Activated T-cell treated with anti-CD3 and anti-CD28 coated beads, Interleukin-2, amount 50 U/mL, for 24 hours (primary cell): ENCODE data around the gene PBX1.

ENCODE experiments used
- DNase-seq: peaks from one replicate; pipeline ENCODE4 v3.0.0-alpha.2; 2020
- H3K27ac Mint-ChIP-seq: 2 replicates; pipeline ENCODE4 v1.8.0; 2020; ENCODE audit warnings: mild to moderate bottlenecking, mixed read lengths
- H3K27me3 Mint-ChIP-seq: 2 replicates; pipeline ENCODE4 v1.8.0; 2020; ENCODE audit warnings: mixed read lengths
- H3K36me3 Mint-ChIP-seq: 2 replicates; pipeline ENCODE4 v1.8.0; 2020; ENCODE audit warnings: low read depth, mixed read lengths
- H3K4me1 Mint-ChIP-seq: 2 replicates; pipeline ENCODE4 v1.8.0; 2020; ENCODE audit warnings: low read depth, mixed read lengths
- H3K4me3 Mint-ChIP-seq: 2 replicates; pipeline ENCODE4 v1.8.0; 2020; ENCODE audit warnings: mild to moderate bottlenecking, moderate library complexity, mixed read lengths
- H3K9me3 Mint-ChIP-seq: 2 replicates; pipeline ENCODE4 v1.8.0; 2020; ENCODE audit warnings: mixed read lengths

Gene PBX1

GRCh38 chr1:164560121-164560541, 1.1 kb downstream of the PBX1 start:
- H3K4me1 Mint-ChIP-seq = peaks cover 18% of the 10 kb centered on the region
- peak overlapping the region; percentile 72 for H3K4me3 Mint-ChIP-seq
- no peak for DNase-seq
- H3K9me3 Mint-ChIP-seq = no peaks in the 10 kb centered on the region
- peaks cover 38% of the 10 kb centered on the region for H3K27me3 Mint-ChIP-seq
- no peaks in the 10 kb centered on the region for H3K36me3 Mint-ChIP-seq
- no peak overlapping the region for H3K27ac Mint-ChIP-seq

DNA sequence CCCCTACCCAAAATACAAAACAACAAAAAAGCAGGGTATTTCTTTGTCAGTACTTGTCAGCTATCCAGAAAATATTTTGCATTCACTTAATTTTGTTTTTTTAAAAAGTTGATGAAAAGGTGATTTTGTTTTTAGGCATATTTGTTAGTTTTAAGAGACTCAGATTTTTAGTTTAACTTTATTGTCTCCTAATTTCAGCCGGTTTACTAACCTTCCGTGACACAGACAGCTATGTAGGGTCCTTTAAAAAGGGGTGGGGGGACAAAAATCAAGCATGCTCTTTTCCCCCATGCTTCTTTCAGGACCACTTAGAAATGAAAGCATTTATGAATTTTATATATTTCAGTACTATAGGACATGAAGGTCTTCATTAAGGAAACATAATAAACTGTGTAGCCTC, 1.6 kb downstream of the PBX1 start:
- Mint-ChIP-seq H3K27ac (no peak overlapping the region), H3K9me3 (no peaks in the 10 kb centered on the region), H3K4me3 (peak overlapping the region; percentile 51), H3K36me3 (no peaks in the 10 kb centered on the region), H3K4me1 (peaks cover 18% of the 10 kb centered on the region), H3K27me3 (peaks cover 38% of the 10 kb centered on the region)
- DNase-seq = no peak

DNA sequence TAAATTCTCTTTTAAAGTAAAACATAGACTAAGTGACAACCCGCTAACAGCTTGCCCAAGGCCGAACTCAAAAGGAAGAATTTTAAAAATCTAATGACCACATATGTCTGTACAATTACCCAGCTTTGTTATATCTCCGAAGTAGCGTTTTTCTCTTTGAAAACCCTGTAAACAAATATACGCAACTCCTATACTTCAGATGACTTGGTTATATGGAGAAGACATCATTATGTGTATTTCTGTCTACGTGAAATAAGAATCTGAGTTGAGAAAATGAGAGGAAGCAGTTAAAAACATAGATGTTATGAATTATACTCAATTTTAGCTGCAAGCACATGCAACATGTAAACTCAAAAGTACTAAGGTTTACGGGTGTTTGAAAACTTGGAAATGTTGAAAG, 2.0 kb downstream of the PBX1 start:
- no peaks in the 10 kb centered on the region for H3K36me3 Mint-ChIP-seq
- H3K27me3 Mint-ChIP-seq = peaks cover 38% of the 10 kb centered on the region
- no peak for DNase-seq
- H3K27ac Mint-ChIP-seq = no peak overlapping the region
- no peaks in the 10 kb centered on the region for H3K9me3 Mint-ChIP-seq
- no peak overlapping the region for H3K4me3 Mint-ChIP-seq
- peaks cover 18% of the 10 kb centered on the region for H3K4me1 Mint-ChIP-seq

DNA sequence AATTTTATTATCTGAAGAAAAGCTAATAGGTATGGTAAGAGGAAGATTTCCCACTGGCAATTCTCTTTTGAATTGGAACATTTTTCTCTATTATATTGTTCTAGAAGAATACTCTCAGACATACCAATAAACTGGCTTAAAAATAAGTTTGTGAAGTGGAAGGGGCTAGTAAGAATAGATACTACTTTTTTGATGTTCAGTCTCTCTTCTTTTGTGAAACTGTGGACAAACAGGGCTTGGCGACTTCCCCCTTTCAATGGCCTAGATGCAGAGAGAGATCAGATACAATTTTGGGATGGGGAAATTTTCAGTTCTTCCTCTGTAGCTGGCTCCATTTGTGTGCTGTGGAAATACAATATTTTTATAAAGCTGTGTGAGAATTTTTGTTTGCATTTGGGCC, 2.5 kb downstream of the PBX1 start:
- Mint-ChIP-seq H3K9me3 (no peaks in the 10 kb centered on the region), H3K36me3 (no peaks in the 10 kb centered on the region), H3K4me1 (peaks cover 18% of the 10 kb centered on the region), H3K27ac (no peak overlapping the region), H3K4me3 (no peak overlapping the region), H3K27me3 (peaks cover 37% of the 10 kb centered on the region)
- no peak for DNase-seq

- Mint-ChIP-seq H3K4me1 (peaks cover 18% of the 10 kb centered on the region), H3K36me3 (no peaks in the 10 kb centered on the region), H3K4me3 (no peak overlapping the region), H3K27ac (no peak overlapping the region), H3K9me3 (no peaks in the 10 kb centered on the region), H3K27me3 (peaks cover 35% of the 10 kb centered on the region)
- no peak for DNase-seq
These were observed 3.1 kb downstream of the PBX1 start for GRCh38 chr1:164562061-164562460.

- Mint-ChIP-seq H3K36me3 (no peaks in the 10 kb centered on the region), H3K27me3 (peaks cover 35% of the 10 kb centered on the region)
These were observed 3.5 kb downstream of the PBX1 start for GRCh38 chr1:164562511-164562910.

DNA sequence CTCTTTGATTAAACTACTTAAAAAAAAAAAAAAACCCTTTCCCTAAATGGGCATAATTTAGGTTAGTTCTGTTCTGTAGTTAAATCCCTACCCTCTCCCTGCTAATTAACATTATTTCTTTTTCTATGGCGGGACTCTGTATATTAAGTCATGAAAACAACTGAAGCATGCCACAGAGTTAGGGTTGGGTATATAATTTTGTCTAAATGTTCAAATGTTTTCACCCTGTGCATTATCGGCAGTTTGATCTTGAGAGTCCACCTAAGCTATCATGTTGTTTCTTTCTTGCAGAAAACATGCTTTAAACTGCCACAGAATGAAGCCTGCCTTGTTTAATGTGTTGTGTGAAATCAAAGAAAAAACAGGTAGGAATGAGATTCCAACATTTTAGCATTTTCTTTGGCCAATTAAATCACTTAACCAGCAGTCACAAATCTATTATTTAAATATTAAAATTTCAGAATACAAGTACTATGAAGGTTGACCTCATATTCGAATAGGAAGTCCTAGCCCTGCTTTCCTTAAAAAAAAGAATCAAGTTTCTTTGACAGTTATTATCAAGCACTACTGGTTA, 4.0 kb downstream of the PBX1 start:
- peaks cover 15% of the 10 kb centered on the region for H3K4me1 Mint-ChIP-seq
- DNase-seq = no peak
- peaks cover 31% of the 10 kb centered on the region for H3K27me3 Mint-ChIP-seq
- no peak overlapping the region for H3K27ac Mint-ChIP-seq
- no peak overlapping the region for H3K4me3 Mint-ChIP-seq
- no peaks in the 10 kb centered on the region for H3K36me3 Mint-ChIP-seq
- peaks cover 2% of the 10 kb centered on the region for H3K9me3 Mint-ChIP-seq

More at GRCh38 chr1:164562511-164562910, 3.5 kb downstream of the PBX1 start:
- H3K9me3 Mint-ChIP-seq = no peaks in the 10 kb centered on the region
- H3K4me3 Mint-ChIP-seq = no peak overlapping the region
- no peak for DNase-seq
- peaks cover 18% of the 10 kb centered on the region for H3K4me1 Mint-ChIP-seq
- no peak overlapping the region for H3K27ac Mint-ChIP-seq

DNA sequence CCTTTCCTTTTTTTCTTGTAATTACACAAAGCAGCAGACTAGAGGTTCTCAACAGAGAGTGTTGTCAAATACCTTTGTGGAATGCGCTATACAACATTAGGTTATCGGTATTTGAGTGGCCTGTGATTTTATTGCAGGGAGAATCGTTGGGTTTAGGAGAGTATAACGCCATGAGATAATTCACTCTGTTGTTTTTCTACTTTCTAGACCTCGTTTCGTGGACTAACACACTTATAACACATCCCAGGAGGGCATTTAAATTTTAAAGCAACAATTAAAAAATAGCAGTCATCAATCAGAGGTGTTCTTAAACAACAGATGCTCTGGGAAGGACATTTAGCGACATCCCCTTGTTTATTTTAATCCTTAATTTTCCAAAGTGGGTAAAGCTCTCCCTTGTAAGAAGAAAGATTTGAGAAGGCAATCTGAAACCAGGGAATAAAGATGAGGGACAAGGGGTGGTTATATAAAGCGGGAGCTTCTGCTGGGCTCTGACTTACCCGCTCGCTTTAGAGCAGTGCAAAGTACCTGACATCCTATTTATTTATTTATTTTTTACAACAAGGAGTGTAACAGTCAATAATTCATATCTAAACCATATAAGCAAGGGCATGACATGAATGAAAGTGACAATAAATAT, 4.9 kb downstream of the PBX1 start:
- Mint-ChIP-seq H3K4me1 (peaks cover 10% of the 10 kb centered on the region), H3K27me3 (peaks cover 27% of the 10 kb centered on the region), H3K27ac (no peak overlapping the region), H3K4me3 (no peak overlapping the region), H3K9me3 (peaks cover 2% of the 10 kb centered on the region), H3K36me3 (no peaks in the 10 kb centered on the region)
- DNase-seq = no peak

DNA sequence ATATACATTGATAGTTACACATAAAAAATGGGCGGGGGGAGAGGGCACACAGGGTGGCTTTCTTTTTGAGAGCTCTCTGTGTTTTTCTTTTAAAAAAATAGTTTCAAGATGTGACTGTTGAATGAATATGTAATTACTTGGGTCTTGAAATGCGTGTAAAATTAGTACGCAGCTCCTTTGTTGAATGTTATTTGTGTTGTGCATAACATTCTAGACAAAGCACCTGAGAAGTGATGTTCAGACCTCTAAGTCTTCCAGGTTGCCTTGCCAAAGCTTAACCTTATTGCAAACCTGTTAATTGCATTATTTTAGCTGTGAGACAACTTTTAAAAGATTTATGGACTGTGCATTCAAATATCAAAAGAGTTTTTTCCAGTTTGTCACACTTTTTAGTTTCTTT, 5.4 kb downstream of the PBX1 start:
- Mint-ChIP-seq H3K9me3 (peaks cover 2% of the 10 kb centered on the region), H3K4me3 (no peak overlapping the region), H3K27ac (no peak overlapping the region), H3K4me1 (peaks cover 10% of the 10 kb centered on the region), H3K36me3 (no peaks in the 10 kb centered on the region), H3K27me3 (peaks cover 27% of the 10 kb centered on the region)
- no peak for DNase-seq

DNA sequence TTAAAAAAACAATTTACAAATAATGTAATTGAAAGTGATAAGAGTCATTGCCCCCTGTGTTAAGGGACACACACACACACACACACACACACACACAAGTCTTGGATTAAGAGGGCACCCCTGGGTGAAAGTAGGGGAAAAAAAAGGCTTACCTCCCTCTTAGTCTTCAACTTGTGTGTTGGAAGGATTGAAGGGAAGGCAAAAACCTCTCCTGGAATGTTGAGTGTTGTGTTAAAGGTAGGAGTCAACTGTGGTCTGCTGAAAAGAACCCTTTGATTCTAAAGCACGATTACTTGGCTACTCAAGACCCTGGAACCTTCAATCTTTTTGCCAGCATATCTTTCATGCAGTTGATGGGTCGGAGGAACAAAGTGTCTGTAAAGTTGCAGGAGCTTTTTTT, 6.4 kb downstream of the PBX1 start:
- no peak overlapping the region for H3K27ac Mint-ChIP-seq
- H3K4me3 Mint-ChIP-seq = no peak overlapping the region
- DNase-seq = no peak
- H3K4me1 Mint-ChIP-seq = peaks cover 3% of the 10 kb centered on the region
- no peaks in the 10 kb centered on the region for H3K36me3 Mint-ChIP-seq
- peaks cover 2% of the 10 kb centered on the region for H3K9me3 Mint-ChIP-seq
- H3K27me3 Mint-ChIP-seq = peaks cover 20% of the 10 kb centered on the region

DNA sequence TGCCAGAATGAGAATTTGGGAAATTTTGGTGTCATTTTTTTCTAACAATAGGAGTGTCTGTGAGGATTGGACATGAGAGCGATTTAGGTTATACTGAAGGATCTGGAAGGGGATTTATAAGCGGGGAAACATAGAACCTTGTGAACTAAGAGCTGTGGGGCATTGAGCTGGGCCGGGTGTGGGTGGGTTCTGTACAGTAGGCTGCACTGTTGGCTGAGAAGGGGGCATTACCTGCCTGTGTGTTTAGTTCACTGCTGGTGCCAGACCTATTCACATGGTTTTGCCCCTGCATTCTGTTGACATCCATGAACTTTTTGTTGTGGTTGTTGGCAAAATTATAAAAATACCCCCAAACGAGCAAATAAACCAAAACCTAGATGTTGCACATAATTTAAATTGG, 8.8 kb downstream of the PBX1 start:
- peaks cover 2% of the 10 kb centered on the region for H3K9me3 Mint-ChIP-seq
- no peak for DNase-seq
- H3K4me1 Mint-ChIP-seq = no peaks in the 10 kb centered on the region
- H3K36me3 Mint-ChIP-seq = no peaks in the 10 kb centered on the region
- H3K27me3 Mint-ChIP-seq = no peaks in the 10 kb centered on the region
- H3K27ac Mint-ChIP-seq = no peak overlapping the region
- H3K4me3 Mint-ChIP-seq = no peak overlapping the region

DNA sequence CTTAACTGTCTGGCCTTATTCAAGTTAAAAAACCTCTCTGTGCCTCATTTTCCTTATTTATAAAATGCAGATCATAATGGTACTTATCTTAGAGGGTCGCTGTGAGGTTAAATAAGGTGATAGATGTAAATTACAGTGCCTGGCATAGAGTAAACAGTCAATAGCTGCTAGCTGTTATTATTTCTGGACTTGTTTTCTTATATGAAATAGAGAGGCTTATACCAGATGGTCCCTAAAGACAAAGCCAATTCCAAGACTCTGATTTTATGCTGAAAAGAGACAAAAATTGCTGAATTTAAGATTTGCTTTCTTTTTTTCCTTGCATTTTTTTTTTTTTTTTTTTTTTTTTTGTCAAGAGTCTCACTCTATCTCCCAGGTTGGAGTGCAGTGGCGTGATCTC, 10.3 kb downstream of the PBX1 start:
- peaks cover 2% of the 10 kb centered on the region for H3K9me3 Mint-ChIP-seq
- no peaks in the 10 kb centered on the region for H3K36me3 Mint-ChIP-seq
- no peaks in the 10 kb centered on the region for H3K27me3 Mint-ChIP-seq
- no peak for DNase-seq
- no peak overlapping the region for H3K27ac Mint-ChIP-seq
- H3K4me1 Mint-ChIP-seq = no peaks in the 10 kb centered on the region
- no peak overlapping the region for H3K4me3 Mint-ChIP-seq

- Mint-ChIP-seq H3K9me3 (peaks cover 2% of the 10 kb centered on the region), H3K36me3 (no peaks in the 10 kb centered on the region), H3K4me1 (no peaks in the 10 kb centered on the region), H3K4me3 (no peak overlapping the region), H3K27me3 (no peaks in the 10 kb centered on the region), H3K27ac (no peak overlapping the region)
- DNase-seq = no peak
These were observed 10.9 kb downstream of the PBX1 start for GRCh38 chr1:164569866-164570265.

DNA sequence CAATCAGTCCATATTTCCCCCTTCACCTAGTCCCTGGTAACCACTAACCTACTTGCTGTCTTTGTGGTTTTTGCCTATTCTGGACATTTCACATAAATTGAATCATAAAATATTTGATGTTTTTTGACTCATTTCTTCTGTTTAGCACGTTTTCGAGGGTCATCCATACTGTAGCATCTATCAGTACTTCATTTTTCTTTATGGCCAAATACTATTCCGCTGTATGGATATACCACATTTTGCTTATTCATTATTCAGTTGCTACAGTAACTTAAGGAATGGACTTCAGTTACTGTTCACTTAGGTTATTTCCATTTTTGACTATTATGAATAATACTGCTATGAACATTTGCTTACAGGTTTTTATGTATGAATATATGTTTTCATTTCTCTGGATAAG, 12.3 kb downstream of the PBX1 start:
- H3K27ac Mint-ChIP-seq = no peak overlapping the region
- no peak overlapping the region for H3K4me3 Mint-ChIP-seq
- H3K9me3 Mint-ChIP-seq = peaks cover 2% of the 10 kb centered on the region
- H3K36me3 Mint-ChIP-seq = no peaks in the 10 kb centered on the region
- DNase-seq = no peak
- no peaks in the 10 kb centered on the region for H3K27me3 Mint-ChIP-seq
- no peaks in the 10 kb centered on the region for H3K4me1 Mint-ChIP-seq

DNA sequence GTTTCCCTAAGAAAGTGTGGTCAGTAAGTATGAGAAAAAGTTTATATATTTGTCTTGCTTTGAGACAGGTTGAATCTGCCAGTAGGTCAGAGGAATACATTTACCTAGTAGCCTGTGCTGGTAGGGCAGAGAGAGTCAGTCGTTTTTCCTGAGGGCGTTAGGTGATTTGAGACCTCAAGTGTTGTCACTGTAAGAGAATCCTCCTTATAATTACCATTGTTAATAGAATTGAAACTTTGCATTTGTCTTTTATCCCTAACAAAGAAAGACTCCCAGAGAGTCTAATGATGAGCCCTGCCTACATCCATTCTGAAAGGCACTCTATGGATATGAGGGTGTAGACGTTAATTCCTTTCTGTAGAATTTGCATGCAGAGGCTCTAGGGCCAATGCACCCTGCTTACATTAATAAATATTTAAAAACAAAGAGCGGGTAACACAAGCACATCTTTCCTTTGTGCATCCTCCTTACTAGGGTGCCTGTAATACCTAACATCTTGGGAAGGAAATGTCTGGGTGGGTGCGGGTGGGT, 16.4 kb downstream of the PBX1 start:
- no peak for DNase-seq
- H3K4me1 Mint-ChIP-seq = no peaks in the 10 kb centered on the region
- no peak overlapping the region for H3K4me3 Mint-ChIP-seq
- no peaks in the 10 kb centered on the region for H3K9me3 Mint-ChIP-seq
- no peak overlapping the region for H3K27ac Mint-ChIP-seq
- H3K27me3 Mint-ChIP-seq = no peaks in the 10 kb centered on the region
- H3K36me3 Mint-ChIP-seq = no peaks in the 10 kb centered on the region
